ENCODE measurements around the gene CPB1.

- TF ChIP-seq CTCF (IDR thresholded peaks at IDR 0.05; ENCODE audit: low read depth, low read length, missing input control) (no peak), ATF3 (IDR thresholded peaks at IDR 0.05) (no peak), EGR1 (IDR thresholded peaks at IDR 0.05; ENCODE audit: low read depth in 2 of 2) (no peak), ZBTB33 (IDR thresholded peaks at IDR 0.05) (no peak), TAF1 (conservative IDR thresholded peaks at IDR 0.05) (no peak), JUND (IDR thresholded peaks at IDR 0.05) (no peak), YY1 (IDR thresholded peaks at IDR 0.05) (no peak), MAX (IDR thresholded peaks at IDR 0.05) (no peak)
Observed at GRCh38 chr3:148816981-148817525, 10.6 kb upstream of the CPB1 start.

Data from liver (tissue), 3 donors.